OCI-LY3 (cell line): ENCODE measurements around the gene HRH3.

ENCODE experiments used
- H2AFZ ChIP-seq: fragments of 200-600, 300-600 bp; shearing (Covaris generic); 2 replicates; pipeline ENCODE4 v1.6.0; 2014; ENCODE audit warnings: antibody characterized with exemption, low read depth, low read length
- H3K27ac ChIP-seq: fragments of 200-600, 300-600 bp; sonication (generic); 2 replicates; pipeline ENCODE4 v1.5.1; 2014; ENCODE audit warnings: mild to moderate bottlenecking, low read length, moderate library complexity, mixed read lengths
- H3K27me3 ChIP-seq: fragments of 200-600, 300-600 bp; sonication (generic); 2 replicates; pipeline ENCODE4 v1.6.1; 2014; ENCODE audit warnings: low read depth, low read length, mixed read lengths
- H3K36me3 ChIP-seq: fragments of 200-600, 300-600 bp; sonication (generic); replicated peaks from 2 replicates; pipeline ENCODE3; 2014; ENCODE audit warnings: low read depth, low read length, mixed read lengths
- H3K4me1 ChIP-seq: fragments of 300-600, 200-600 bp; sonication (generic); 2 replicates; pipeline ENCODE4 v1.6.1; 2014; ENCODE audit warnings: low read length, mixed read lengths
- H3K4me2 ChIP-seq: fragments of 200-600, 300-600 bp; sonication (generic); 2 replicates; pipeline ENCODE4 v1.6.1; 2014; ENCODE audit warnings: low read length, mixed read lengths
- H3K4me3 ChIP-seq: fragments of 300-600, 200-600 bp; sonication (generic); 2 replicates; pipeline ENCODE4 v1.5.1; 2014; ENCODE audit warnings: antibody characterized with exemption, mild to moderate bottlenecking, low read length, moderate library complexity
- H3K79me2 ChIP-seq: fragments of 300-600, 200-600 bp; shearing (Covaris generic); 2 replicates; pipeline ENCODE4 v1.6.1; 2014; ENCODE audit warnings: mild to moderate bottlenecking, low read length, mixed read lengths
- H3K9ac ChIP-seq: fragments of 300-600, 200-600 bp; shearing (Covaris generic); 2 replicates; pipeline ENCODE4 v1.6.0; 2014; ENCODE audit warnings: mild to moderate bottlenecking, low read length, moderate library complexity
- H3K9me3 ChIP-seq: fragments of 200-600, 300-600 bp; shearing (Covaris generic); 2 replicates; pipeline ENCODE4 v1.6.1; 2014; ENCODE audit warnings: low read length, mixed read lengths; ENCODE audit not compliant: insufficient read depth
- H4K20me1 ChIP-seq: fragments of 200-600, 300-600 bp; sonication (generic); 2 replicates; pipeline ENCODE4 v1.6.1; 2016; ENCODE audit warnings: low read length, mixed read lengths; ENCODE audit not compliant: insufficient read depth
- EZH2phosphoT487 ChIP-seq: fragments of 200-600 bp; shearing (Covaris generic); IDR thresholded peaks from 2 replicates; pipeline ENCODE4 v1.6.1; 2018; ENCODE audit warnings: antibody characterized with exemption, mixed run types, low read depth
- TF ChIP-seq, protein P1 (sequence below): fragments of 200-600, 300-600 bp; sonication (generic); IDR thresholded peaks from 2 replicates; pipeline ENCODE4 v1.5.1; 2014; ENCODE audit warnings: antibody characterized with exemption, low read length, low read depth

The HRH3 gene

DNA sequence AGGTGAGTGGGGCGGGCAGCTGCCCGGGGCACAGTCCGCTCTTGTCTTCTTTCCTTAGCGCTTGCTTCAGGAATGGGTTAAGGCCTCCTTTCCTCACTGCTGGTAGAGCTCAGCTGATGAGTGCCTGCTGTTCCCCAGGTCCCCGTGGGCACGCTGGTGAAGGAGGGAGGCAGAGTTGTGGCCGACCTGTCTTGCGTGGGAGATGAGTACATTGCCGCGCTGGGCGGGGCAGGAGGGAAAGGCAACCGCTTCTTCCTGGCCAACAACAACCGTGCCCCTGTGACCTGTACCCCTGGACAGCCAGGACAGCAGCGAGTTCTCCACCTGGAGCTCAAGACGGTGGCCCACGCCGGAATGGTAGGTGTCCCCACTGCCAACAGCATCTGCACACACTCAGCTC, 21.6 kb downstream of the HRH3 start:
- no peaks in the 10 kb centered on the region for H3K9me3 ChIP-seq
- no peak overlapping the region for H3K4me3 ChIP-seq
- H3K9ac ChIP-seq: no peak overlapping the region
- H3K27ac ChIP-seq: no peak overlapping the region
- no peaks in the 10 kb centered on the region for H4K20me1 ChIP-seq
- peaks cover 14% of the 10 kb centered on the region for H3K4me1 ChIP-seq
- peaks cover 44% of the 10 kb centered on the region for H3K36me3 ChIP-seq
- no peak for TF ChIP-seq EZH2phosphoT487
- TF ChIP-seq, protein P1, sequence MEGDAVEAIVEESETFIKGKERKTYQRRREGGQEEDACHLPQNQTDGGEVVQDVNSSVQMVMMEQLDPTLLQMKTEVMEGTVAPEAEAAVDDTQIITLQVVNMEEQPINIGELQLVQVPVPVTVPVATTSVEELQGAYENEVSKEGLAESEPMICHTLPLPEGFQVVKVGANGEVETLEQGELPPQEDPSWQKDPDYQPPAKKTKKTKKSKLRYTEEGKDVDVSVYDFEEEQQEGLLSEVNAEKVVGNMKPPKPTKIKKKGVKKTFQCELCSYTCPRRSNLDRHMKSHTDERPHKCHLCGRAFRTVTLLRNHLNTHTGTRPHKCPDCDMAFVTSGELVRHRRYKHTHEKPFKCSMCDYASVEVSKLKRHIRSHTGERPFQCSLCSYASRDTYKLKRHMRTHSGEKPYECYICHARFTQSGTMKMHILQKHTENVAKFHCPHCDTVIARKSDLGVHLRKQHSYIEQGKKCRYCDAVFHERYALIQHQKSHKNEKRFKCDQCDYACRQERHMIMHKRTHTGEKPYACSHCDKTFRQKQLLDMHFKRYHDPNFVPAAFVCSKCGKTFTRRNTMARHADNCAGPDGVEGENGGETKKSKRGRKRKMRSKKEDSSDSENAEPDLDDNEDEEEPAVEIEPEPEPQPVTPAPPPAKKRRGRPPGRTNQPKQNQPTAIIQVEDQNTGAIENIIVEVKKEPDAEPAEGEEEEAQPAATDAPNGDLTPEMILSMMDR: no peak
- H3K27me3 ChIP-seq: no peaks in the 10 kb centered on the region
- no peak overlapping the region for H3K4me2 ChIP-seq
- no peak overlapping the region for H2AFZ ChIP-seq
- no peaks in the 10 kb centered on the region for H3K79me2 ChIP-seq

DNA sequence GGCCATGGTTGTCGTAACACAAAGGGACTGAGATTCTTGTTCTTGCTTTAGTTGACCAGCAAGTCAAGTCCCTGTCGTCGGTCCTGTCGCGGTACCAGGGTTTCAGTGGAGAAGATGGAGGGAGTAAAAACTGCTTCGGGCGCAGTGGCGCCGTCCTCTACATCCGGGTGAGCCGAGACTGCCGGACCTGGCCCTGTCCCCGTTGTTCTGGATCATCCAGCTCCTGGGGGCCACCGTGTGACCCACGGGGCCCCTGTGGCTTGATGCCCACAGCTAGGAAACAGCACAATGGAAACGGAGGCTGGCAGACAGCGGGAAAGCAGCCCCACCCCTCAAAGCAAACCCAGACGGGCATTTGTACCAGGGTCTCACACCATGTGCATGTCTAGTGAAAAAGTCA, 22.3 kb downstream of the HRH3 start:
- Histone ChIP-seq H3K27me3 (no peaks in the 10 kb centered on the region), H3K4me3 (no peak overlapping the region), H4K20me1 (no peaks in the 10 kb centered on the region), H3K79me2 (no peaks in the 10 kb centered on the region), H3K9me3 (no peaks in the 10 kb centered on the region), H3K36me3 (peaks cover 41% of the 10 kb centered on the region), H3K4me1 (peaks cover 14% of the 10 kb centered on the region), H3K9ac (no peak overlapping the region), H3K27ac (no peak overlapping the region), H2AFZ (no peak overlapping the region), H3K4me2 (no peak overlapping the region)
- no peak for TF ChIP-seq EZH2phosphoT487
- TF ChIP-seq, protein P1: no peak

DNA sequence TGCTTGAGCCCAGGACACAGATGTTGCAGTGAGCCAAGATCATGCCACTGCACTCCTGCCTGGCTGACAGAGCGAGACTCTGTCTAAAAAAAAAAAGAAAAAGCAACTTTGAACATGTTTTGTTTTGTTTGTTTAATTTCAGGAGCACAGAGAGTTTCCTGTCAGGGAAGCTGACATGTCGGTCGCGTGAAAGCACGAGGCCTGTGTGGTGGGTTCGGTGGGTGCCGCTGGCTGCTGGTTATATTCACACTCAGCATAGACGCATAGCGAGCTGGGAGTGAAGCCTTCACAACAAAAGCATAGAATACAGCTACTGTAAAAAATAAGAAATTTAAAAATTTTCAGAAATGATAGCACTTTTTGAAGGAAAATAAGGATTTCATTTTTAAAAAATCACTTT, 22.8 kb downstream of the HRH3 start:
- Histone ChIP-seq H3K79me2 (no peaks in the 10 kb centered on the region), H3K4me2 (no peak overlapping the region), H3K4me1 (peaks cover 14% of the 10 kb centered on the region), H4K20me1 (no peaks in the 10 kb centered on the region), H2AFZ (no peak overlapping the region), H3K9me3 (no peaks in the 10 kb centered on the region), H3K36me3 (peaks cover 40% of the 10 kb centered on the region), H3K27me3 (no peaks in the 10 kb centered on the region), H3K4me3 (no peak overlapping the region), H3K27ac (no peak overlapping the region), H3K9ac (no peak overlapping the region)
- no peak for TF ChIP-seq EZH2phosphoT487
- TF ChIP-seq, protein P1: no peak

DNA sequence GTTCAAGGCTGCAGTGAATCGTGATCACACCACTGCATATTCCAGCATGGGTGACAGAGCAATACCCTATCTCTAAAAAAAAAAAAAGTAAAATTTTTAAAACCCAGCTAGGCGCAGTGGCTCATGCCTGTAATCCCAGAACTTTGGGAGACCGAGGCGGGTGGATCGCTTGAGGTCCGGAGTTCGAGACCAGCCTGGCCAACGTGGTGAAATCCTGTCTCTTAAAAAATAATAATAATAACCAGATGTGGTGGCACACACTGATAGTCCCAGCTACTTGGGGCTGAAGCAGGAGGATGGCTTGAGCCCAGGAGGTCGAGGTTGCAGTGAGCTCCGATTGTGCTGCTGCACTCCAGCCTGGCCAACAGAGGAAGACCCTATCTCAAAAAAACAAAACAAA, 23.8 kb downstream of the HRH3 start:
- Histone ChIP-seq H3K4me3 (no peak overlapping the region), H3K36me3 (peaks cover 34% of the 10 kb centered on the region), H3K4me2 (peak overlapping the region; percentile 37; the same call in 1 of the 2 replicates)

More for the DNA sequence above, 23.8 kb downstream of the HRH3 start:
- H3K9me3 ChIP-seq: no peaks in the 10 kb centered on the region
- no peaks in the 10 kb centered on the region for H3K27me3 ChIP-seq
- peaks cover 14% of the 10 kb centered on the region for H3K4me1 ChIP-seq
- H2AFZ ChIP-seq: no peak overlapping the region
- no peak overlapping the region for H3K27ac ChIP-seq
- H4K20me1 ChIP-seq: no peaks in the 10 kb centered on the region
- H3K79me2 ChIP-seq: 0 out of 2 replicates have a peak, but pooled peaks cover 5% of the 10 kb centered on the region
- H3K9ac ChIP-seq: no peak overlapping the region
- TF ChIP-seq, protein P1: no peak
- no peak for TF ChIP-seq EZH2phosphoT487
